ENCODE measurements around the gene SLC25A10.

Gene SLC25A10

DNA sequence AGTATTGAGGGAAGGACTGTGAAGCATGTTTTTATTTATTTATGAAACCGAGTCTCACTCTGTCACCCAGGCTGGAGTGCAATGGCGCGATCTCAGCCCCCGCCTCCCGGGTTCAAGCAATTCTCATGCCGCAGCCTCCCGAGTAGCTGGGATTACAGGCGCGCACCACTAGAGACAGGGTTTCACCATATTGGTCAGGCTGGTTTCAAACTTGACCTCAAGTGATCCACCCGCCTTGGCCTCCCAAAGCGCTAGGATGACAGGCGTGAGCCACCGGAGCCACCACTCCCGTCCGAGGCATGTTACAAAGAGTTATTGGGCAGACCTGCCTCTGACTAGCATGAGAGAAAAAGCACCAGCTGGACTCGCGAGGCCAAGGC lies 5.9 kb upstream of the SLC25A10 start:
- no peak for DNase-seq (ENCODE audit: insufficient read length, low spot score)
- TF ChIP-seq, protein P1, sequence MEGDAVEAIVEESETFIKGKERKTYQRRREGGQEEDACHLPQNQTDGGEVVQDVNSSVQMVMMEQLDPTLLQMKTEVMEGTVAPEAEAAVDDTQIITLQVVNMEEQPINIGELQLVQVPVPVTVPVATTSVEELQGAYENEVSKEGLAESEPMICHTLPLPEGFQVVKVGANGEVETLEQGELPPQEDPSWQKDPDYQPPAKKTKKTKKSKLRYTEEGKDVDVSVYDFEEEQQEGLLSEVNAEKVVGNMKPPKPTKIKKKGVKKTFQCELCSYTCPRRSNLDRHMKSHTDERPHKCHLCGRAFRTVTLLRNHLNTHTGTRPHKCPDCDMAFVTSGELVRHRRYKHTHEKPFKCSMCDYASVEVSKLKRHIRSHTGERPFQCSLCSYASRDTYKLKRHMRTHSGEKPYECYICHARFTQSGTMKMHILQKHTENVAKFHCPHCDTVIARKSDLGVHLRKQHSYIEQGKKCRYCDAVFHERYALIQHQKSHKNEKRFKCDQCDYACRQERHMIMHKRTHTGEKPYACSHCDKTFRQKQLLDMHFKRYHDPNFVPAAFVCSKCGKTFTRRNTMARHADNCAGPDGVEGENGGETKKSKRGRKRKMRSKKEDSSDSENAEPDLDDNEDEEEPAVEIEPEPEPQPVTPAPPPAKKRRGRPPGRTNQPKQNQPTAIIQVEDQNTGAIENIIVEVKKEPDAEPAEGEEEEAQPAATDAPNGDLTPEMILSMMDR (IDR thresholded peaks at IDR 0.05; ENCODE audit: insufficient read depth, missing control alignments) = no peak
- no peak for FAIRE-seq

DNA sequence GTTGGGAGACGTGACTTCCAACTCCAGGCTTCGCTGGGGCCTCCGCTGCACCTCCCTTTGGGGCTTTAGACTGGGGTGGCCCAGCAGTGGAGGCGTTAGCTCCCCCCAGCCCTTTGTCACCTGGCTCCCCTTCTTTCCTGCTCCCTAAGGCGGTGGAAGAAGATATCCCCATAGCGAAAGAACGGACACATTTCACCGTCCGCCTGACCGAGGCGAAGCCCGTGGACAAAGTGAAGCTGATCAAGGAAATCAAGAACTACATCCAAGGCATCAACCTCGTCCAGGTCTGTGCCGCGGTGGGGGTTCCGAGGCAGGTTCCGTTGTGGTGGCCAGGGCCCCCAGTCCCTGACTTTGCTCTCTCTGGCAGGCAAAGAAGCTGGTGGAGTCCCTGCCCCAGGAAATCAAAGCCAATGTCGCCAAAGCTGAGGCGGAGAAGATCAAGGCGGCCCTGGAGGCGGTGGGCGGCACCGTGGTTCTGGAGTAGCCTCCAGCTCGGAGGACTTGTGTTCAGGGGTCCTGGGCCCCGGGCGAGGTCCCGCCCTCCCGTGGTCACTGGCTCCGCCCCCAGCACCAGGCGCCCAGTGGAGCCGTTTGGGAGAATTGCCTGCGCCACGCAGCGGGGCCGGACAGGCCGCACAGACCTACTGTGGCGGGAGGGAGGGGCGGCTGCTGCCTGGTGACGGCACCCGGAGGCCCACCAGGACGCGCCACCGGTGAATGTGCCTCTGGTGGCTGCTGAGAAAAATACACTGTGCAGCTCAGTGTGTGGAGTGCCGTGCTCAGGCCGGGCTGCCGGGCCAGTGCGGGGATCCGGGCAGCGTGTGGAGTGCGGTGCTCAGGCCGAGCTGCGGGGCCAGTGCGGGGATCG lies 5.1 kb upstream of the SLC25A10 start:
- FAIRE-seq (no peak), DNase-seq (ENCODE audit: insufficient read length, low spot score) (no peak)
- TF ChIP-seq, protein P1 (IDR thresholded peaks at IDR 0.05; ENCODE audit: insufficient read depth, missing control alignments) = no peak

GRCh38 chr17:81707725-81708646 lies 4.1 kb upstream of the SLC25A10 start:
- DNase-seq (ENCODE audit: insufficient read length, low spot score) (no peak), FAIRE-seq (no peak)
- TF ChIP-seq, protein P1 (IDR thresholded peaks at IDR 0.05; ENCODE audit: insufficient read depth, missing control alignments) = no peak

GRCh38 chr17:81708739-81709185 lies 3.3 kb upstream of the SLC25A10 start:
- no peak for FAIRE-seq
- no peak for DNase-seq (ENCODE audit: insufficient read length, low spot score)
- TF ChIP-seq, protein P1 (IDR thresholded peaks at IDR 0.05; ENCODE audit: insufficient read depth, missing control alignments) = no peak

DNA sequence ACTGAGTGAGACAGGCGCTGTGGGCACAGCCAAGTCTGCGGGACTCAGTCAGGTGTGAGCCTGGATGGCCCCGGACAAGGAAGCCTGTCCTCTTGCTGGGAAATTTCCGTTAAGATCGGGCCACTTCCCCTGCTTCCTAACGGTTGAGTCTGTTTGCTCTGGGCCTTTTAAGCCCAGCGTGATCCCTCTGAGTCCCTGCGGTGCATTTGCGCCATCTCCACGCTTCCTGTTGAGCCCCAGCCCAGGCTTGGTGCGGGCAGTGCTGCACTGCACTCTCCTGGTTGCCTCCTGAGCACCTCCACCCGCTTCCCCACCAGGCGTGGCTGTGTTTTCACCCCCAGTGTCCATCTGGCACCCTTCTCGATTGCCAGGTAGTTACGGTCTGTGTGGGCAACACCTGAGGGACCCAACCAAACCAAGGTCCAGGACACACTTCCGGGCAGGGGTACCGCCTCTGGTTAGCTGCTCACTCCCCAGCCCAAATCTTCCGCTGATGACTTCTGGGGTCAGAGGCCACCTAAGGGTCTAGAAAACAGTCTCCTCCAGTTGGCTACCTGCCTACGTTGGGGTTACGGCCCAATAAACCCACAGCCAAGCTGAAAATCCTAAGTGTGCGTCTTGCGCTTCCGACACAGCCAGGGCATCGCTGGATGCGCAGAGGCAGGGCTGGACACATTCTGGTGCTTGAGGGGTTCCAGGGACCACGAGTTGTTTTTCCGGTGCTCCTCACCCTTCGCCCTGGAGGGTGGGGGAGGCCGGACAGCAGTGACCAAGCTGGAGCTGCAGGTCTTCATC lies 1.4 kb upstream of the SLC25A10 start:
- DNase-seq (ENCODE audit: insufficient read length, low spot score) (no peak), FAIRE-seq (no peak)
- TF ChIP-seq, protein P1 (IDR thresholded peaks at IDR 0.05; ENCODE audit: insufficient read depth, missing control alignments) = peak; percentile 0

DNA sequence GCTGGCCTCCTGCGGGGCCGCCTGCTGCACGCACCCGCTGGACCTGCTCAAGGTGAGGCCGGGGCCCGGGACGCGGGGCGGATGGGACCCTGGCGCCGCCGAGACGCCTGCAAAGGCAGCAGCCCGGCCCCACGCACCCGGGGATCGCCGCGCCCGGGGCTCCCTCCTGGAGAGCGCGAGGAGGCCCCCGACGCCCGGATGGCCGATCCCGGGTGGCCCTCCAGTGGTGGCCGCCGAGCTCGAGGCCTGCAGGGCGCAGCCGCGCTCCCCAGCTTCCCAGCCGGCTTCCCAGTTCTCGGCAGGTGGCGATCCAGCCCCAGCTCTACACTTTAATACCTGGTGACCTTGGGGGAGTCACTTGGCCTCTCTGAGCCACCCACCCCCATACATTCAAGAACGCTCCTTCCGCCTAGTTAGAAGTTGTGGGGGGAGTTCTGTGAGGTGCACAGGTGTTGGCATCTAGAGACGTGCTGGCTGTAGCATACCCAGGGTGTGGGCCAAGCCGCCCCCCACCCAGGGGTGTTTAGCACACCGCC lies 452 bp downstream of the SLC25A10 start:
- TF ChIP-seq, protein P1 (IDR thresholded peaks at IDR 0.05; ENCODE audit: insufficient read depth, missing control alignments) = no peak
- no peak for DNase-seq (ENCODE audit: insufficient read length, low spot score)
- no peak for FAIRE-seq

Data from D721Med (cell line).